Testis (tissue), 2 donors: ENCODE results near the gene MED8.

ENCODE experiments used
- CTCF ChIP-seq, 3 experiments: fragments of 450-650 bp in 2 of 3; fragments of 200-600 bp in 1 of 3; sonication (generic) in 1 of 3; IDR thresholded peaks; one replicate each; pipeline ENCODE4 v1.5.1; 2016 to 2019; ENCODE audit warnings: antibody characterized with exemption in 3 of 3, mild to moderate bottlenecking in 2 of 3, moderate library complexity in 1 of 3
- POLR2A ChIP-seq: fragments of 450-650 bp; IDR thresholded peaks from one replicate; pipeline ENCODE4 v1.6.1; 2017; ENCODE audit warnings: antibody characterized with exemption, mild to moderate bottlenecking, moderate library complexity

DNA sequence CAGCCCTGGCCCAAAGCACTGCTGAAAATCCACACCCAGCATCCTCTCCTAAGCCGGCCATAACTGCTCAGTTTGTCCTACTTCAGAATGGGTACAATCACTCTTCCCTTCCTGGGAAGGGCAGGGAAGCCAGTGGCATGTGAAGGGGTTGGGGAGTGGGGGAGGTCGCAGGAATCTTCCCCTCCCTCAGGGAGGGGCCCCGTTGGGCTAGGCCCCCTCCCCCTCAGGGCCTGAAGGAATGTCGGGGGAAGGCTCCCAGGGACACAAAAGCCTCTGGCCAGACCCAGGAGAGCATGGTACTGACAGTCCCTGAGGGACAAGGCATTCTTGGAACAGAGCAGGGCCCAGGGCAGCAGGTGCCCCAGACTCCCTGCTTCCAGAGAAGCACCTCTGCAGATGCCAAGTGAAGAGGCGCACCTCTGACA, 23.0 kb downstream of the MED8 start:
- TF ChIP-seq CTCF (IDR thresholded peaks at IDR 0.05) (no peak), POLR2A (no peak)
